GM18858 (cell line): ENCODE results near the gene HMOX2.

Source experiments
- ATAC-seq: cut with Tn5 transposase; IDR thresholded peaks from one replicate; pipeline ENCODE4 v1.9.1; 2021; ENCODE audit not compliant: unreplicated experiment

Gene HMOX2

DNA sequence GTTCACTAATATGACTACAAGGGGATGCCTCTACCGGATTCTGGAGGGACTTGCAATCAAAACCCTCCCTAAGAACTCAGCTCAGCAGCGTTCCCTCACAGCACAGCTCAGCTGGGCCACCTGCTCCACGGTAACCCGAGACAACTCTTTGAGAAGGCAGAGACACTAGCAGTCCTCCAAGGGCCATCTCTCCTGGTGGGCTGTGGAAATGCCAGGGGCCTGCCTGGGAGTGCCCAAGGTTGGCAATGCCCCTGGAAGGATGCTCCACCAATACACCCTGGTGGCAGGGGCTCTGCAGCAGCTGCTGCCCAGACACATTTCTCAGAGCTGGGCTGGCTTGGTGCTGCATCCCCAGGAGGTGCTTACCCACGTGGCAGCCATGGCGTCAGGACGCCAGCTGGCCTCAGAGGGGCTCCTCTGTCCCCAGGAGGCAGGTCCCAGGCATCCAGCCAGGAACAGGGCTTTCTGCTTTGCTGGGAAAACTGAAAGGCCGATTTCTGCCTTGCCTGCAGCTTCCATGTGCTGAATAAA, 45.9 kb downstream of the HMOX2 start:
- no peak for ATAC-seq

DNA sequence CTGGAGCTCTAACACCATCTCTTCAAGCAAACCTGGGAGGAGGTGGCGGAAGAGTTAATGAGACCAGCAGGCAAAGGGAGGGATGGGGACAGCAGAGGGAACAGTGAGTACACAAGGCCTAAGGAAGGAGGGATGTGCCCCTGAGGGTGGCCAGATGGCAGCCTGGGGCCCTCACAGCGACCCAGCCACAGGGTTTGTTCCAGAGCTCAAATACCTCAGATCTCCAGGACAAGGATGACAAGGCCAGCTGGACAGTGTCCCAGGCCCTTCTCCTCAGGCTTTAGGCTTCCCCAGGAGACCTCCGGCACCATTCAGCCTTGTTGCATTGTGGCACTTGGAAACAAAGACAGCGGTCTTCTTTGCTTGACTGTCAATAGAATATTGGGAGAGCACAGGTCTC, 47.5 kb downstream of the HMOX2 start:
- ATAC-seq, result no peak

DNA sequence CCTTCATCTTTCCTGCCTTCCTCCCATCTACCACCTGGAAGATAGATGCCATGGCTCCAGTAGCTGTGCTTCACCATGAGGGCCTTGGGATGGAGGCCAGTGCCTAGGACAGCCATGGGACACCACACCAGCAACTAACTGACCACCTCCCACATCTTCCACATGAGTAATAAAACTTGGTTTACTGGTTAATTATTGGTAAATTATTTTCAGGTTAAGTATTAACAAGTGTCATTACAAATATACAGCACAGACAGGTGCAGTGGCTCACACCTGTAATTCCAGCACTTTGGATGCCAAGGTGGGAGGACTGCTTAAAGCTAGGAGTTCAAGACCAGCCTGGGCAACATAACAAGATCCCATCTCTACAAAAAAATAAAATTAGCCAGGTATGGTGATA, 48.4 kb downstream of the HMOX2 start:
- ATAC-seq, result no peak

DNA sequence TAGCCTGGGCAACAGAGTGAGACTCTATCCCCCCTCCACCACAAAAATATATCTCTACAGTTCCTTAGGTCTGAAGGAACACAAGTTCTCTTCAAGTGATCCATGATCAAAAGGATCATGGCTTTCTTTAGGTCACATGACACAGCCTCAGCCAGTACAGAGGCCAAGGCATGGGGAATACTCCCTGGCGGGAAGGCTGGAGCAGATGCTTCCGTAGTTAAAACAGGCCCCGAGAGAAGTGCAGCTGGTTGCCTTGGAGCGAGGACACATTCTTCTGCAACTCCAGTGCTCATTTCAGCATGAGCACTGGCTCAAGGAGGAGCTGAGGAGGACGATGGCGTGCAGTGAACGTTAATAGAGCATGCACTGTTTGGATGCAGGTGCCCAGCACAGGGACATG, 48.9 kb downstream of the HMOX2 start:
- ATAC-seq, result no peak

DNA sequence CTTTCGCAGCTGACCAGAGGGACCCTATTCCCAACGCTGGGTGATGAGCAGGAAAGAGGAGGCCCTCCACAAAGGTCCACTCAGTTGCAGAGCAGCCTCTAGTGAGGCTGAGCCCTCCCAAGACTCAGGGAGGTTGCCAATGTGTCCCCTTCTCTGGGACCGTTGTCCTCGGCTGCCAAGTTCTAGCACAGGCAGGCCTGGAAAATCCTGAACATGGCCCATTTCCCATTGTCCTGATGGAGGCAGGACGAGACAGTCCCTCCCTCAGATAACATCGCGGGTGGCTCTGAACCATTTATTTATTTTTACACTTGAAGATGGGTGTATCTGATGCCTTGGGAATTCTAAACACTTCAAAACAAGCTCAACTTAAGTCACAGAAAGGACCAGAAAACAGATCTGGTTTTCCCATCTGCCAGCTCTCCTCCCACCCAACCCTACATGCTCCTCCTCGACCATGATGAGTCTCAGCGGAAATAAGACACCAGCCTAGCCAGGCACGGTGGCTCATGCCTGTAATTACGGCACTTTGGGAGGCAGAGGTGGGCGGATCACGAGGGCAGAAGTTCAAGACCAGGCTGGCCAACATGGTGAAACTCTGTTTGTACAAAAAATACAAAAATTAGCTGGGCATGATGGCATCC, 49.6 kb downstream of the HMOX2 start:
- ATAC-seq, result no peak

DNA sequence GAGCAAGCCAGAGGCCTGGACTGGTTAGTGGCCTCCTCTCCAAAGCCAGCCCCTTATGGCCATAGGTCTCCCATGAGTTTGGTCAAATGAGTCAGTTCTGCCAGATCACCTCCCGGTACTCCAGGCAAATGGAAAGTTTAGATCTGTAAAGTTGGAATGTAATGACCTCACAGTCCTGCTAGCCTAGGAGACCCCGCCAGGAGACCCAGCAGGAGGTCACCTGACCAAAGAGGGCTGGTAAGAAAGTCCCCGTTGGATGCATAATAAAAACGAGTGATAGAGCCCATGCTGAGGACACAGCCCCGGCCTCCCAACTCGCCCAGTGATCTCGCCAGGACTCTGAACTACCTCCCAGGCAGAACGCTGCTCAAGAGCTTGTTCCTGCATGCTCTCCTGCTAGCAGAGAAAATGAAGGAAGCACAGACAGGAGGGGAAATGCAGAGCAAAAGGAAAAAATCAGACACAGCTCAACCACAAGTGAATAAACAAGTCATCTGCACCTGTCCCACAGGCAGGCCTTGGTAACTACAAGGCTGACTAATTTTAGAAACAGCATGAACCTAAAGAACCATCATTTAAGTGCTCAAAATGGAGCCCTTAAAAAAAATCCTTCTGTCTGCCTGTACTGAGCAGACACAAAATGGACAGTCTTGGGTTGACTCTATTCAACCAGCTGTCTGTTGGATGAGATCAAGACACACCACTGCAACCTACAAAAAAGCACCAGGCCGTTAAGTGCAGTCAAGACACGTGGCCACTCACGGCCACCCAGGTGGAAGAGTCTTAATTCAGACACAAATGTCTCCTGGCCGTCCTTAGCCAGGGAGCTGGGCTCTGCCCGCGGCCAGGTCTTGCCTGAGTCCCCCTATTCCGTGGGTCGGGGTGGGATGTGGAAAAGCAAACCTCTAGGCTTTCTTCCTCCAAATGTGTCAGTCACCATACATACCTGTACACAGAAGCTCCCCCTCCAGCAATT, 53.2 kb downstream of the HMOX2 start:
- ATAC-seq, result no peak

DNA sequence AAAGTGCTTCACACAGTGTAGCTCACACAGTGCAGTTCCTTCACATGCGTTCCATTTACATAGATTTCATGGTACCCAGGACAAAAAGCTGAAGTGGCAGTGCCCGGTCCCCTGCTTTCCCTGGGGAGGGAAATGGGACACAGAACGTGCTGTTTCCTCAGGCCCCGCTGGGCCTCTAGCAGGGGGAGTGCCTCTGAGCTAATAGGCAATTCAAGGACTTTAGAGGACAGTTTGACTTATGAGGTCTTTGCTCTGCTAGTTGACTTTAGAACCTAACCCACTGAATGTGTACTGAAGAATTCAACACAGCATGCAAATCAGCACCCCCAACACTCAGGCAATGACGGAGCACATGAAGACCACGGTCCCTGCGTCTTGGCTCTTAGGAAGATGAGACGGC, 55.6 kb downstream of the HMOX2 start:
- ATAC-seq, result no peak

DNA sequence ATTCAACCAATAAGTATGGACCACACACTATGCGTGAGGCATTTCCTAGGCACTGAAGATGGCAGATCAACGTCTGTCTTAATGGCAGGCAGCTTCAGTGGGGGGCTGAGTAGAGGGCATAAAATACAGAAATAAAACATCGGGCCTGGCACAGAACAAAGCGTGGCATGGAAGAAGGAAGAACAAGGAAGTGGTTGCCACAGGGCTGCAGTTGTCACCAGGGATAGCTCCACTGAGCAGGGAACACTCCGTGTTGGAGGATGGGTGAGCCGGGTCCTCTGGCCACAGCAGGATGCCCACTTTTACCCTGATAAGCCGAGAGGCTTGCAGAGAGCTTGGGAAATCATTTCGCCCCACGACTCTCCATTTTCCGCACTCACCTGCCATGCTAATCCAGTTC, 56.0 kb downstream of the HMOX2 start:
- ATAC-seq, result no peak

DNA sequence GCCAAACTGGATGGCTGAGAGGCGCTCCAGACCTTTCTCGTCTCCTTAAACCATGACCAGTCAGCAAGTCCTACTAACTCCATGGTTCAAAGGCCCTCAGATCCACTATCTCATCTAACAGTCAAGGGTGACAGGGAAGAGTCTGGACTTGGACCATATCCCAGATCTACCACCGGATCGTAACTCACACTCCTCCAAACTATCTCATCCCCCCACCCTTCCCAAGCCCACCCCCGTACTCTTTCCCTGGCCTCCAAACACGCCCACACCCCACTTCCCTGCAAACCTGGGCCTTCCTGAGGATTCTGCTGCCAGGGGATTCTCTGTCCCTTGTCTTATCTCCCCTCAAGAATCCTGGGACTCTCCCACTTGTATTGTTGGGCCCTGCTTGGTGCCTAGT, 57.3 kb downstream of the HMOX2 start:
- ATAC-seq, result no peak

DNA sequence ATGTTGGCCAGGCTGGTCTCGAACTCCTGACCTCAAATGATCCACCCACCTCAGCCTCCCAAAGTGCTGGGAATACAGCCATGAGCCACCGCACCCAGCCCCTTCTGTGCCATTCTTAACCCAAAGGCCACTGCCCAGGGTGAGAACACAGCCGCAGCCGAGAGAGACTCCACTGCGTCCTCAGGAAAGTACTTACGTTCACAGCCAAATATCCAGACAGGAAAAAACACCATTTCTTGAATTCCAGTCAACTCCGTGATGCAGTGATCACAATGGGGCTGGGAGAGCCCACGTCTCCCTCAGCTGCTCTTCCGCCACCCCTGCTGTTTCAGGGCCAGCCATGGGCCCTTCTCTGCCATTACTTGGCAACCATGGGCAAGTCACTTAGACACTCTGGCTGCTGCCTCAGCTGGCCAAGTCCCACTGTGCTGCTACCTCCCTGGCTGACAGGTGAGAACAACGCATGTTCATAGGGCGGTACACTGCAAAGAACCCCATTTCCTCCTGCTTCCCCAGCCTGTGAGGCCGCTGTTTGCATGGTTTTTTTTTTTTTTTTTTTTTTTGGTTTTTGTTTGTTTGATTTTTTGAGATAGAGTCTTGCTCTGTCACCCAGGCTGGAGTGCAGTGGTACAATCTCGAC, 58.1 kb downstream of the HMOX2 start:
- no peak for ATAC-seq

DNA sequence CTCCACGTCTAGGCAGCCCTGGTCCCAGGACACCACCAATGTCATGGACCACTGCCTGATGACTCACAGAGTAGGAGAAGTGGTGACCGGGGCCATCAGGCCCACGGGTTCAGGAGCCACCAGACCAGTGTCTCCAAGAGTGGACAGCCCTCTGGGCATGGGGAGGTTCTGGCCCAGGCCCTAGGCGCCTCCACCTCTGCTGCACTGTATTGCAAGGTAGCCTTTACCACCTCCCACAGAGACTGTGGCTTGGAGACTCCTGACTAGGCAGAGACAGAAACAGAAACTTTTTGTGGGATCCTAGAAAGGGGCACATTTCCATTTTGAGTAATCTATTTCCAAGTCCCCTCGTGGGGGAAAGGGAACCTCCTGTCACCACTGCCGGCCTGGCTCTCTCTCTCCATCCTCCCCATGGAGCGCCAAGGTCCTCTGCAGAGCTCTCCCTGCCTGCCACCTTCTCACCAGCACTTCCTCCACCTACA, 59.5 kb downstream of the HMOX2 start:
- no peak for ATAC-seq

DNA sequence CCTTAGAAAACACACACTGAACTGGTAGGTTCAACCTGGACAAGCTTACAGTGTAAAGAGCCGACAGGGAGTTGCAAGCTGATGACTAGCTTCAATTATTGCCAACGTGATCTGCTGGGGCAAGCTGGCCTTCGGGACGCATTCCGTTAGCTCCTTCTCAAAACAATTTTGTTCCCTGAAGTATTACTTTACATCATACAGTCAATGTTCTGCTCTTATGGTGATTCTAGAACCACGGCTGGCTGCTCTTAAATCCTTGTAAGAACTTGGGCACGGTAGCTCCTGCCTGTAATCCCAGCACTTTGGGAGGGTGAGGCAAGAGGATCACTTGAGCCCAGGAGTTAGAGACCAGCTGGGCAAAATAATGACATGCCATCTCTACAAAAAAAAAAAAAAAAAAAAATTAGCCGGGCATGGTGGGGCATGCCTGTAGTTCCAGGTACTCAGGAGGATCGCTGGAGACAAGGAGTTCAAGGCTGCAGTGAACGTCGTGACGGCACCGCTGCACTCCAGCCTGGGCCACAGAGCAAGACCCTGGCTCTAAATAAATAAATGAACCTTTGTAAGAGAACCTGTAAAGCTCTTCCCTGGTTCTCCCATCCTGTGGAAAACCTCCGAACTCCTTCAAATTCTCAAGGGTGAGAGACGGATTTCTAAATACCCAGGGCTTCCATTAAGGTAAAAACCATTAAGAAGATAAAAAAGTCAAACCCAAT, 60.4 kb downstream of the HMOX2 start:
- ATAC-seq, result no peak

DNA sequence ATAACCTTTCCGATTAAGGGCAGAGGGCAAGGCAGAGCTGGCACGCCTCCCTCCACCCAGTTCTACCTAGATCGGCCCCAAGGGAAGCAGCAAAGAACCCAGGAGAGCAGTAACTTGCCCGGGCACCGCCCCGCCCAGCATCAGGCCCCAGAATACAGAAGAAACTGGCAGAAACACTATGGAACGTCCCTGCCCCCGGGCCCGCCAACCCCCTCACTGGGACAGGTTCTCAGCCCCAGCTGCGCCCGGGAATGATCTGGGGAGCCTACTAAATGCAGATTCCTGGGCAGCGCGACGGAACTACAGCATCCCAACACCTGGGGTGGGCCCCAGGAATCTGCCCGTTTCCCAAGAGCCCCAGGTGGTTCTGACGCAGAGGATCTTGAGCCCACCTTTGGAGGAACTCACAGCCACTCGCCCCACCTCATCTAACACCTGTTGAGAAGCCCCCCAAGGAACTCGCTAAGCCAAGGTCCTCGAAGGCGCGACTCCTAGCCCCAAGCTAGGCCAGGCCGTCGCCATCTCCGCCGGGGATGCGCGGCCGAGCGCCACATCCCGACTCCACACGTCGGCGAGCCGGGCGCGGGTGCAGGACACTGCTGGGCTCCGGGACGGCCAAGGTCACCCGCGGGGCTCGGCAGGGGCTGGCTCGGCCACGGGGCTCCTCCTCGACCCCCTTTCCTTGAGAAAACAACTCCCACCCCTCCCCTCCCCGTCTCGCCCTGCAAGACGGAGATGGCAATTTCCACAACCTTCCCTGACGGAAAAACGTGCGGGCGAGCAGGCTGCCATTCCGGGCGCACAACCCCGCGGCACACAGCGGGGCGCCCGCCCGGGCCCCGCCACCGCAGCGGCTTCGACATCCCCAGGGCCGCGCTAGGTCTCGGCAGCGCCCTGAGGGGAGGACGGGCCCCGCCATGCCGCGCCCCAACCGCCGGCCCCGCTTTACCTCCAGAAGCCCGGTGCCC, 61.5 kb downstream of the HMOX2 start:
- ATAC-seq, result no peak

DNA sequence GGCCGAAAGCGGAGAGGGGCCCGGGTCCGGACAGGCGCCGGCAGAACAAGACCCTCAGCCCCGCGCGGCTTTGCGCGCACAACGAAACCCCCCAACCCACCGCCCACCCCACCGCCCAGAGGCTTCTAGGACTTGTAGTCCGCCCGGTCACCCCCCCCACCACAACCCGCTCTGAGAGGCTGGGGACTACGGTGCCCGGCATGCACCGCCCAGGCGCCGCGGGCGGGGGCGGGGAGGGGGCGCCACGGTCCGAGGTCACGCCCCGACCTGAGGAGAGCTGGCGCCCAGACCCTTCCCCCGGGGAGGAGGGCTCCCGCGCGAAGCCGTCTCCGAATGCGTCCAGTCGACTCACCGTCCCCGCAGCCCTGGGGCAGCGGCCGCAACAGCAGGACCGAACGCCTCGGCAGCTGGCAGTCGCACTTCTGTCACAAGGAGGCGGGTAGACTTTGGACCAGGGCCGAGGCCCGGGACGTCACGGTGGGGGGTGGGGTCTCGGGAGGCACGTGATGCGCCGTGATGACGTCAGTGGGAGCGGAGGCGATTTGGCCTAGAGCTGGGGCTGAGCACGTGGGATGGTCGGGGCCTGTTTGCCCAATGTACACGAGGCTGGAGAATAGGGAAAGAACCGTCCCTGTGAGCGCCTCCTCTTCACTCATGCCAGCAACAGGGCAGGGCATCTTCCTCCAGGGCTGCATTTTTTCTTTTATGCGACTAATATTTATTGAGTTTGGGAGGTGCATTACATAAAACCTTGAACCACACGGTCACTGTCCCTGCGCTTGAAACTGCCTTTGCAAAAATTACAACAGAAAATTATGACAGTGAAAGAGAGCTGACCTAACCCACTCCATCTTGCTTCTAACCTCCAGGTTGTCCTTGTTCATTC, 62.4 kb downstream of the HMOX2 start, which contains the start of gene CDIP1:
TSS of gene CDIP1 (minus strand) at position 424 of the 886 bp plus-strand sequence. CDS start 24,643 bp downstream, outside the sequence.
- peak; percentile 50 for ATAC-seq

DNA sequence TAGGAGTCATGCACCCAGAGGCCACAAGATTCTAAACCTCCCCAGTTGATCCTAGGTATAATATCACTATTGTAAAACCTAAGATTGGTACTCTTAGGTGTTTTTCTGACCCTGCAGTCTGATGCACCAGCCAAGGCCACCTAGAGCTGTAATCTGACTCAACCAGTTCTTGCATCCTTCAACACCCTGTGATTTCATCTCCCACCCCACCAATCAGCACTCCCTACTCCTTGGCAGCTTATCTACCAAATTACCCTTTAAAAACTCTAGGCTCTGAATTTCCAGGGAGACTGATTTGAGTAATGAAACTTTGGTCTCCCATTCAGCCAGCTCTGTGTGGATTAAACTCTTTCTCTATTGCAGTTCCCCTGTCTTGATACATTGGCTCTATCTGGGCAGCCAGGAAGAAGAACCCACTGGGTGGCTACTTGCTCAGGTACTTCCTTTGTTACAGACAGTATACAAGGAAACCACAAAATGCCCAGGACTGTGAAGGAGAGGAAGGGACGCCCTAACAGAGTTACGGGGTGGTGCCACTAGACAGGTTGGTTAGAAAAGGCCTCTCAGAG, 63.6 kb downstream of the HMOX2 start:
- ATAC-seq, result no peak

DNA sequence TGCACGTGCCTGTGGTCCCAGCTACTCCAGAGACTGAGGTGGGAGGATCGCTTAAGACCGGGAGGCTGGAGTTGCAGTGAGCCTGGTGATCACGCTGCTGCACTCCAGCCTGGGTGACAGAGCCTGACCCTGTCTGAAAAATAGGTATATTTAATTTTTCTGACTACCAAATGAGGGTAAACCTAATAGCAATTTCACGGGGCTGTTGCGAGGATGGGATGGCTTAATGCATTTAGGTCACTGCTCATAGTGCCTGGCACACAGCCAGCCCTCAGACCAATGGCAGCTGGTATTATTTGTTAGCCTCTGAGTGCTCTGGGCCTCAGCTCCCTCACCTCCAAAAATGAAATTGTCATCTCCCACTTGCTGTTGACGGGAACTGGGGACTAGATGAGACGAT, 68.3 kb downstream of the HMOX2 start:
- no peak for ATAC-seq

DNA sequence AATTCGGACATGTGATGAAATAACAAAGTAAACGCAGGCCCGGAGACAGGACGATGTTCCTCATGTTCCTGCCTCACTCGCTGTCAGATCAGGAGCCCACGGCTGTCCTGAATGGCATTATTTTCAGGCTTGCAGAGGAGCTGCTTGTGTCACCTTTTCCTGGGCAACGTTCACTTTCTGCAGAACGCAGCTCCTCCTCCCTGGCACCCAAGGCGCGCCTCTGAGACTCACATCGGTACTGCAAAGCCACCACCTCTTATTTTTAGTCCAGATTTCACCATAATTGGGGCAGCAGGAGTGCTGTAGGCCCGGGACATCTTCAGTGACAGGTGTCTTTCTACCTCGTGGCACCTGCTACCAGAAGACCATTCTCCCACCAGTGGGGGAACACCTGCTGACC, 71.9 kb downstream of the HMOX2 start:
- ATAC-seq, result no peak

DNA sequence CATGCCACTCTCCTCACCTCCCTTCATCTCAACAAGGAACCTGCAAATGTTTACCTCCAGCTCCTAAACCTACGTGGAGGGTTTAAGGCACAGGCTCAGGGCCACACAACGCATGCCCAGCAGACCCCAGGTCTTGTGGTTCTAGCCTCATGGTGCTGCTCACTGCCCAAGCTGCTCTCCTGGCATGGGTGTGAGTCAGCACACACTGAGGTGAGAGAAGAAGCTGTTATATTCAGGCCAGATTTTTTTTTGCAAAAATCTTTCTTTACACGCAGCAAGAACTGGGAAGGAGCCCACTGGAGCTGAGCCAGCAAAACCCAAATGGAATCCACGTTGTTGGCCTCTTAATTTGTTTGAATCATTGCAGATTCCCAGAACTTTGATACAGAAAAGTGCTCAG, 74.4 kb downstream of the HMOX2 start:
- no peak for ATAC-seq
